Testis (tissue), 3 donors: ENCODE measurements around the gene SRPX. TPM values are rescaled to one million over a fixed set of nuclear protein-coding genes. Genes with fewer than 3 reads are reported as not detected.

Source experiments
- DNase-seq: peaks from one replicate; pipeline ENCODE4 v3.0.0-alpha.2; 2019
- H3K27ac ChIP-seq, 2 donors: fragments of 200-600 bp; sonication (generic); one replicate each; pipeline ENCODE4 v1.5.1; 2019
- H3K27me3 ChIP-seq: fragments of 200-600 bp; sonication (generic); one replicate; pipeline ENCODE4 v1.5.1; 2019
- H3K36me3 ChIP-seq: fragments of 200-600 bp; sonication (generic); one replicate; pipeline ENCODE4 v1.5.1; 2017; ENCODE audit warnings: low read depth; ENCODE audit errors: missing control alignments
- H3K4me1 ChIP-seq: fragments of 200-600 bp; sonication (generic); one replicate; pipeline ENCODE4 v1.5.1; 2019
- H3K4me3 ChIP-seq, 2 donors: fragments of 200-600 bp; sonication (generic); one replicate each; pipeline ENCODE4 v1.5.1; 2017 to 2019
- H3K9me3 ChIP-seq: fragments of 200-600 bp; sonication (generic); one replicate; pipeline ENCODE4 v1.5.1; 2017
- CTCF ChIP-seq, 3 experiments: fragments of 450-650 bp in 2 of 3; fragments of 200-600 bp in 1 of 3; sonication (generic) in 1 of 3; IDR thresholded peaks; one replicate each; pipeline ENCODE4 v1.5.1; 2016 to 2019; ENCODE audit warnings: antibody characterized with exemption in 3 of 3, mild to moderate bottlenecking in 2 of 3, moderate library complexity in 1 of 3
- POLR2A ChIP-seq: fragments of 450-650 bp; IDR thresholded peaks from one replicate; pipeline ENCODE4 v1.6.1; 2017; ENCODE audit warnings: antibody characterized with exemption, mild to moderate bottlenecking, moderate library complexity
- WGBS, 2 donors: methylation state at CpG; one replicate each; pipeline ENCODE4 v1.1.5; 2018; 5-methylcytosine and 5-hydroxymethylcytosine counted together
- intact Hi-C: fragments of 100-400 bp; cut with DNase I; formaldehyde crosslinking; loops from one replicate; pipeline ENCODE4 v1.15.1; 2023; ENCODE audit warnings: low total_unique reads
- polyA plus RNA-seq: library from polyadenylated mRNA; stranded (reverse); fragments of 350-450 nt; fragmentation: Illumina TruSeq; extraction: RNeasy Lipid Tissue Mini Kit (QIAGEN cat#74804); gene quantifications from one replicate; pipeline ENCODE4 v1.2.3, GENCODE V29; 2014; ENCODE audit warnings: low read depth, low replicate concordance; ENCODE audit not compliant: insufficient read depth
- total RNA-seq, 2 donors: library from RNA; depleted of rRNA; stranded (reverse); fragments of >200 nt; gene quantifications; one replicate each; pipeline ENCODE4 v1.2.3, GENCODE V29; 2016

SRPX gene
- total and polyA plus RNA-seq, 3 donors from 2014 or later = 5.1 to 31.2 (median 11.3) TPM

- Histone ChIP-seq H3K36me3 (no peaks in the 10 kb centered on the region), H3K27me3 (no peaks in the 10 kb centered on the region), H3K4me1 (no peaks in the 10 kb centered on the region), H3K9me3 (no peaks in the 10 kb centered on the region), H3K27ac (no peak overlapping the region), H3K4me3 (no peak overlapping the region)
- TF ChIP-seq CTCF (IDR thresholded peaks at IDR 0.05) = no peak
- DNase-seq = no peak
- whole genome bisulfite sequencing, 2 donors = 0 to 76% methylated on average over 2 of the region's 2 CpGs
- intact Hi-C loops = no loop called here
Measured at GRCh38 chrX:38138157-38138891, 82.3 kb downstream of the SRPX start.

GRCh38 chrX:38129366-38129765, 91.3 kb downstream of the SRPX start:
- no peaks in the 10 kb centered on the region for H3K27me3 ChIP-seq
- no peak for DNase-seq
- H3K4me1 ChIP-seq = no peaks in the 10 kb centered on the region
- no peak overlapping the region for H3K27ac ChIP-seq
- H3K9me3 ChIP-seq = no peaks in the 10 kb centered on the region
- no peak for TF ChIP-seq CTCF (IDR thresholded peaks at IDR 0.05)
- no peak for TF ChIP-seq POLR2A
- intact Hi-C loops = no loop called here
- no peaks in the 10 kb centered on the region for H3K36me3 ChIP-seq
- no peak overlapping the region for H3K4me3 ChIP-seq

- Histone ChIP-seq H3K9me3 (no peaks in the 10 kb centered on the region), H3K27me3 (no peaks in the 10 kb centered on the region), H3K4me1 (no peaks in the 10 kb centered on the region), H3K4me3 (no peak overlapping the region), H3K27ac (no peak overlapping the region), H3K36me3 (no peaks in the 10 kb centered on the region)
- TF ChIP-seq CTCF (IDR thresholded peaks at IDR 0.05) = no peak
- no peak for TF ChIP-seq POLR2A
- intact Hi-C loops = no loop called here
- WGBS, 2 donors = 89 to 100% methylated on average over 1 of the region's 1 CpG
- DNase-seq = no peak
Measured at GRCh38 chrX:38127961-38128360, 92.7 kb downstream of the SRPX start.

GRCh38 chrX:38126179-38126578, 94.5 kb downstream of the SRPX start:
- no peak for DNase-seq
- no peaks in the 10 kb centered on the region for H3K36me3 ChIP-seq
- TF ChIP-seq POLR2A (no peak), CTCF (IDR thresholded peaks at IDR 0.05) (no peak)
- no peaks in the 10 kb centered on the region for H3K27me3 ChIP-seq
- no peaks in the 10 kb centered on the region for H3K9me3 ChIP-seq
- WGBS, 2 donors = 93 to 96% methylated on average over 3 of the region's 3 CpGs
- H3K4me1 ChIP-seq = no peaks in the 10 kb centered on the region
- intact Hi-C loops = no loop called here
- H3K4me3 ChIP-seq = no peak overlapping the region
- no peak overlapping the region for H3K27ac ChIP-seq

- H3K9me3 ChIP-seq = no peaks in the 10 kb centered on the region
- DNase-seq = no peak
- H3K27me3 ChIP-seq = no peaks in the 10 kb centered on the region
- no peaks in the 10 kb centered on the region for H3K4me1 ChIP-seq
- WGBS, 2 donors = 44 to 50% methylated on average over 1 of the region's 1 CpG
- TF ChIP-seq POLR2A (no peak), CTCF (IDR thresholded peaks at IDR 0.05) (no peak)
- no peak overlapping the region for H3K4me3 ChIP-seq
- intact Hi-C loops = no loop called here
- no peaks in the 10 kb centered on the region for H3K36me3 ChIP-seq
- no peak overlapping the region for H3K27ac ChIP-seq
Measured at GRCh38 chrX:38124000-38124399, 96.7 kb downstream of the SRPX start.
